Measurements from ENCODE around the gene WNT7B. TPM values are rescaled to one million over a fixed set of nuclear protein-coding genes. Genes with fewer than 3 reads are reported as not detected.

The WNT7B gene
- total and polyA plus RNA-seq, 2 experiments from 2014 or later, result 0.10 TPM; not detected in 1

DNA sequence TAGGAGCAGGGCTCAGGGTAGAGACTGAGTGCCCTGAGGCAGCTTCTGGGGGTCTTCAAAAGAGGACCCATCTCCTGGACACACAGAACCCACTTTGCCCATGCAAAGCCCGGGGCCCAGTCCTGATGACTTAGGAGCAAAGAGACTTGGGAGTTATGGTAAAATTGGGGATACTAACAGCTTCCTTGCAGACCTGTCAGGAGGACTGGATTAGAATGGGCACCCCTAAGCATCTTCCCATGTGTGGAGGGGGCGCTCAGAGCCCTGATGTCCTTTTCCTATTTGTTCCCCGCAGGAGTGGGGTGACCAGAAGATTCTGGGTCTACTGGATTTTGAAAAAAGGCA is 100.0 kb downstream of the WNT7B start:
- Histone ChIP-seq H3K27ac (ENCODE audit: low read depth) (no peak overlapping the region), H3K79me2 (replicated peaks; ENCODE audit: insufficient read depth) (no peaks in the 10 kb centered on the region), H3K27me3 (ENCODE audit: insufficient read depth) (no peaks in the 10 kb centered on the region), H3K9me2 (ENCODE audit: insufficient read depth) (no peaks in the 10 kb centered on the region), H3K4me2 (no peak overlapping the region), H3K4me3 (no peak overlapping the region), H3K36me3 (ENCODE audit: insufficient read depth) (no peaks in the 10 kb centered on the region), H3K4me1 (ENCODE audit: insufficient read depth) (peaks cover 9% of the 10 kb centered on the region; the same call in 1 of the 2 replicates), H2AFZ (no peak overlapping the region), H3F3A (replicated peaks; ENCODE audit: low read depth) (no peaks in the 10 kb centered on the region), H4K20me1 (replicated peaks; ENCODE audit: insufficient read depth) (no peaks in the 10 kb centered on the region)
- no peak for ATAC-seq
- no peaks in the 10 kb centered on the region for H3K36me3 Mint-ChIP-seq (ENCODE audit: low read depth)
- no peak for DNase-seq (ENCODE audit: low spot score)
- no peak overlapping the region for H3K4me3 Mint-ChIP-seq
- peaks cover 33% of the 10 kb centered on the region for H3K27me3 Mint-ChIP-seq (ENCODE audit: insufficient read depth, low read depth, poor library complexity)
- TF ChIP-seq EZH2phosphoT487 (IDR thresholded peaks at IDR 0.05; ENCODE audit: unreplicated experiment) (no peak), CREB1 (CRISPR knock-in tag; IDR thresholded peaks at IDR 0.05; ENCODE audit: low read depth) (no peak)
- TF ChIP-seq, protein P1, sequence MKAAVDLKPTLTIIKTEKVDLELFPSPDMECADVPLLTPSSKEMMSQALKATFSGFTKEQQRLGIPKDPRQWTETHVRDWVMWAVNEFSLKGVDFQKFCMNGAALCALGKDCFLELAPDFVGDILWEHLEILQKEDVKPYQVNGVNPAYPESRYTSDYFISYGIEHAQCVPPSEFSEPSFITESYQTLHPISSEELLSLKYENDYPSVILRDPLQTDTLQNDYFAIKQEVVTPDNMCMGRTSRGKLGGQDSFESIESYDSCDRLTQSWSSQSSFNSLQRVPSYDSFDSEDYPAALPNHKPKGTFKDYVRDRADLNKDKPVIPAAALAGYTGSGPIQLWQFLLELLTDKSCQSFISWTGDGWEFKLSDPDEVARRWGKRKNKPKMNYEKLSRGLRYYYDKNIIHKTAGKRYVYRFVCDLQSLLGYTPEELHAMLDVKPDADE (IDR thresholded peaks at IDR 0.05), result no peak
- peaks cover 21% of the 10 kb centered on the region for H3K4me1 Mint-ChIP-seq
- H3K27ac Mint-ChIP-seq, result no peak overlapping the region
- no peaks in the 10 kb centered on the region; the same call in 2 of the 3 replicates for H3K9me3 Mint-ChIP-seq

DNA sequence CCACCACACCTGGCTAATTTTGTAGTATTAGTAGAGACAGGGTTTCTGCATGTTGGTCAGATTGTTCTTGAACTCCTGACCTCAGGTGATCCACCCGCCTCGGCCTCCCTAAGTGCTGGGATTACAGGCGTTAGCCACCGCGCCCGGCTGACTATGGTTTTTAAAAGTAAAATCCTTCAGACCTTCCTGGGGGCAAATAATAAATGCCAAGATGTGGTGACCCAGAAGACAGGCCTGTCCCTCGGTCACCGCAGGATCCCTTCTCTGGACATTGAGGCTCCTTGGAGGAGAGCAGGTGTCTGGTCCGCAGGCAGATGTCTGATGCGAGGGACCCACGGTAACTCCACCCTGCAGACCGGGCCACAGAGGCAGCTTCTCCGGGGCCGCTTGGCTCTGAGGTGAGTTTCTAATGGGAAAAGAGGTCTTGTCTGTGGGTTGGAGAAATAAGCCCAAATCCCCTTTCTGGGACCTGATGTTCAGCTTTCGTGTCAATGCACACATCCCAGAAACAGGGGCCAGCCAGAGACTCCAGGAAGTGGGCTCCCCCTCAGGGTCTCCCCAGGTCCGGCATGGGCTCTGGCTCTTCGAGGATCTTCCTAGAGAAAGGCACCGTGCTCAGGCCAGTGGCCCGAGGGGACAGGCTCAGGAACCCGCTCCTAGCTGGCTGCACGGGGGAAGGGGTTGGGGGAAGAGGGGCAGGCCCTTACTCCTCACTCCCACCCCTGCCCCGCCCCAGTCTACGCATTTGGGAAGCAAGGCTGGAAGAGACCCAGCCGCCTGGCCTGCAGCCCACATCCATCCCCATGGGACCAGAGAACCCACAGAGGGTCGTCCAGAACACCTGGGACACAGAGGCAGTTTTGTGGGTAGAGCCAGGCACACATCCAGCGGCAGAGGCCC is 100.6 kb downstream of the WNT7B start:
- no peaks in the 10 kb centered on the region; the same call in 1 of the 2 replicates for H4K20me1 ChIP-seq (replicated peaks; ENCODE audit: insufficient read depth)
- H3K4me1 ChIP-seq (ENCODE audit: insufficient read depth), result peaks cover 9% of the 10 kb centered on the region; the same call in 1 of the 2 replicates
- no peaks in the 10 kb centered on the region for H3K79me2 ChIP-seq (replicated peaks; ENCODE audit: insufficient read depth)
- H2AFZ ChIP-seq, result no peak overlapping the region
- no peak overlapping the region for H3K4me3 ChIP-seq
- no peaks in the 10 kb centered on the region for H3K27me3 ChIP-seq (ENCODE audit: insufficient read depth)
- no peak overlapping the region for H3K27ac ChIP-seq (ENCODE audit: low read depth)
- Mint-ChIP-seq H3K9me3 (no peaks in the 10 kb centered on the region; the same call in 2 of the 3 replicates), H3K4me3 (no peak overlapping the region), H3K4me1 (peaks cover 21% of the 10 kb centered on the region), H3K27me3 (ENCODE audit: insufficient read depth, low read depth, poor library complexity) (peaks cover 28% of the 10 kb centered on the region), H3K36me3 (ENCODE audit: low read depth) (no peaks in the 10 kb centered on the region), H3K27ac (no peak overlapping the region)
- H3K36me3 ChIP-seq (ENCODE audit: insufficient read depth), result no peaks in the 10 kb centered on the region
- H3K4me2 ChIP-seq, result no peak overlapping the region
- ATAC-seq (no peak), DNase-seq (ENCODE audit: low spot score) (no peak)
- H3K9me2 ChIP-seq (ENCODE audit: insufficient read depth), result no peaks in the 10 kb centered on the region
- no peaks in the 10 kb centered on the region for H3F3A ChIP-seq (replicated peaks; ENCODE audit: low read depth)
- no peak for TF ChIP-seq STAT1 (IDR thresholded peaks at IDR 0.05; ENCODE audit: unreplicated experiment)
- no peak for TF ChIP-seq POLR2AphosphoS5 (IDR thresholded peaks at IDR 0.05; ENCODE audit: low read depth)
- no peak for TF ChIP-seq JUNB (IDR thresholded peaks at IDR 0.05; ENCODE audit: unreplicated experiment)
- TF ChIP-seq EZH2 (IDR thresholded peaks at IDR 0.05; ENCODE audit: low read depth, unreplicated experiment), result no peak
- TF ChIP-seq, protein P2, sequence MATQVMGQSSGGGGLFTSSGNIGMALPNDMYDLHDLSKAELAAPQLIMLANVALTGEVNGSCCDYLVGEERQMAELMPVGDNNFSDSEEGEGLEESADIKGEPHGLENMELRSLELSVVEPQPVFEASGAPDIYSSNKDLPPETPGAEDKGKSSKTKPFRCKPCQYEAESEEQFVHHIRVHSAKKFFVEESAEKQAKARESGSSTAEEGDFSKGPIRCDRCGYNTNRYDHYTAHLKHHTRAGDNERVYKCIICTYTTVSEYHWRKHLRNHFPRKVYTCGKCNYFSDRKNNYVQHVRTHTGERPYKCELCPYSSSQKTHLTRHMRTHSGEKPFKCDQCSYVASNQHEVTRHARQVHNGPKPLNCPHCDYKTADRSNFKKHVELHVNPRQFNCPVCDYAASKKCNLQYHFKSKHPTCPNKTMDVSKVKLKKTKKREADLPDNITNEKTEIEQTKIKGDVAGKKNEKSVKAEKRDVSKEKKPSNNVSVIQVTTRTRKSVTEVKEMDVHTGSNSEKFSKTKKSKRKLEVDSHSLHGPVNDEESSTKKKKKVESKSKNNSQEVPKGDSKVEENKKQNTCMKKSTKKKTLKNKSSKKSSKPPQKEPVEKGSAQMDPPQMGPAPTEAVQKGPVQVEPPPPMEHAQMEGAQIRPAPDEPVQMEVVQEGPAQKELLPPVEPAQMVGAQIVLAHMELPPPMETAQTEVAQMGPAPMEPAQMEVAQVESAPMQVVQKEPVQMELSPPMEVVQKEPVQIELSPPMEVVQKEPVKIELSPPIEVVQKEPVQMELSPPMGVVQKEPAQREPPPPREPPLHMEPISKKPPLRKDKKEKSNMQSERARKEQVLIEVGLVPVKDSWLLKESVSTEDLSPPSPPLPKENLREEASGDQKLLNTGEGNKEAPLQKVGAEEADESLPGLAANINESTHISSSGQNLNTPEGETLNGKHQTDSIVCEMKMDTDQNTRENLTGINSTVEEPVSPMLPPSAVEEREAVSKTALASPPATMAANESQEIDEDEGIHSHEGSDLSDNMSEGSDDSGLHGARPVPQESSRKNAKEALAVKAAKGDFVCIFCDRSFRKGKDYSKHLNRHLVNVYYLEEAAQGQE (IDR thresholded peaks at IDR 0.05; ENCODE audit: unreplicated experiment), result no peak
- TF ChIP-seq, protein P1 (IDR thresholded peaks at IDR 0.05), result no peak
- TF ChIP-seq EZH2phosphoT487 (IDR thresholded peaks at IDR 0.05; ENCODE audit: unreplicated experiment), result no peak
- TF ChIP-seq ZNF114 (CRISPR knock-in tag; IDR thresholded peaks at IDR 0.05), result no peak
- TF ChIP-seq NANOG (IDR thresholded peaks at IDR 0.05; ENCODE audit: borderline replicate concordance), result no peak
- no peak for TF ChIP-seq ZNF331 (CRISPR knock-in tag; IDR thresholded peaks at IDR 0.05; ENCODE audit: low read depth)
- TF ChIP-seq CREB1 (CRISPR knock-in tag; IDR thresholded peaks at IDR 0.05; ENCODE audit: low read depth), result no peak
- TF ChIP-seq, protein P3, sequence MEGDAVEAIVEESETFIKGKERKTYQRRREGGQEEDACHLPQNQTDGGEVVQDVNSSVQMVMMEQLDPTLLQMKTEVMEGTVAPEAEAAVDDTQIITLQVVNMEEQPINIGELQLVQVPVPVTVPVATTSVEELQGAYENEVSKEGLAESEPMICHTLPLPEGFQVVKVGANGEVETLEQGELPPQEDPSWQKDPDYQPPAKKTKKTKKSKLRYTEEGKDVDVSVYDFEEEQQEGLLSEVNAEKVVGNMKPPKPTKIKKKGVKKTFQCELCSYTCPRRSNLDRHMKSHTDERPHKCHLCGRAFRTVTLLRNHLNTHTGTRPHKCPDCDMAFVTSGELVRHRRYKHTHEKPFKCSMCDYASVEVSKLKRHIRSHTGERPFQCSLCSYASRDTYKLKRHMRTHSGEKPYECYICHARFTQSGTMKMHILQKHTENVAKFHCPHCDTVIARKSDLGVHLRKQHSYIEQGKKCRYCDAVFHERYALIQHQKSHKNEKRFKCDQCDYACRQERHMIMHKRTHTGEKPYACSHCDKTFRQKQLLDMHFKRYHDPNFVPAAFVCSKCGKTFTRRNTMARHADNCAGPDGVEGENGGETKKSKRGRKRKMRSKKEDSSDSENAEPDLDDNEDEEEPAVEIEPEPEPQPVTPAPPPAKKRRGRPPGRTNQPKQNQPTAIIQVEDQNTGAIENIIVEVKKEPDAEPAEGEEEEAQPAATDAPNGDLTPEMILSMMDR (conservative IDR thresholded peaks at IDR 0.05; ENCODE audit: low read depth in 2 of 2), result no peak

Data from GM23338 (cell line).